ENCODE results near the gene RASGRF1.

GRCh38 chr15:78987556-78988360 lies 102.8 kb downstream of the RASGRF1 start:
- TF ChIP-seq CTCF (IDR thresholded peaks at IDR 0.05; ENCODE audit: low read length) (no peak), EZH2phosphoT487 (IDR thresholded peaks at IDR 0.05; ENCODE audit: low read length) (no peak)

Measured in MM.1S (cell line).